Hematopoietic multipotent progenitor cell treated with erythropoietin and hydrocortisone succinate and interleukin-3 and kit ligand, for 17 days (in vitro differentiated cells): ENCODE results near the gene OR2AG2.
"Not testable (repeated sequence)": the region's sequence is repeated elsewhere in the genome, so short reads cannot be mapped to it uniquely, and the experiment has no call there.

Experiments
- DNase-seq: peaks from one replicate; pipeline ENCODE4 v3.0.0-alpha.2; 2015; ENCODE audit warnings: low spot score

Gene OR2AG2, protein sequence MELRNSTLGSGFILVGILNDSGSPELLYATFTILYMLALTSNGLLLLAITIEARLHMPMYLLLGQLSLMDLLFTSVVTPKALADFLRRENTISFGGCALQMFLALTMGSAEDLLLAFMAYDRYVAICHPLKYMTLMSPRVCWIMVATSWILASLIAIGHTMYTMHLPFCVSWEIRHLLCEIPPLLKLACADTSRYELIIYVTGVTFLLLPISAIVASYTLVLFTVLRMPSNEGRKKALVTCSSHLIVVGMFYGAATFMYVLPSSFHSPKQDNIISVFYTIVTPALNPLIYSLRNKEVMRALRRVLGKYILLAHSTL

GRCh38 chr11:6771926-6772893 lies at the start of gene OR2AG2:
OR2AG2 (minus strand) TSS chr11:6771976; CDS start chr11:6768957, 3,019 bp downstream.
- DNase-seq = no peak

GRCh38 chr11:6818967-6819366 lies 47.2 kb upstream of the OR2AG2 start:
- no peak for DNase-seq

GRCh38 chr11:6817694-6818093 lies 45.9 kb upstream of the OR2AG2 start:
- DNase-seq = no peak

DNA sequence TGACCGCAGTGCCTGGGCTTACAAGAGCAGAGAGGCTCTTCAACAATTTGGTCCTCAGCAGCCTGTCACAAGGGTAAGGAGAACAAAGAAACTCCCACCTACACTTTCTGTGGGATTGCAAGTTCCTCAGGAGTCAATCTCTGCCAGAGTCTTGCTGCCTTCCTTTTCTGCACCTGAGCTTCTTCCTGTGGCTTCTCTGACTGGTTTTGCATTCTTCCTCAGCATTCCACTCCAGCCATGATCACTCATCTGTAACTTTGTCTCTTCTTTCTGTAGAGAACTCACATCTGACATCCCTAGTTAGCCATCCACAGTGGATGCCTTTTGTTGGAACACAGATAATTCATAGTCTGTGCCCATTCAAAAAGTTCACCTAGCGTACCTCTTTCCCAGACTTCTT lies 41.9 kb upstream of the OR2AG2 start:
- DNase-seq = no peak

GRCh38 chr11:6812390-6813005 lies 40.7 kb upstream of the OR2AG2 start:
- peak; percentile 41 for DNase-seq

DNA sequence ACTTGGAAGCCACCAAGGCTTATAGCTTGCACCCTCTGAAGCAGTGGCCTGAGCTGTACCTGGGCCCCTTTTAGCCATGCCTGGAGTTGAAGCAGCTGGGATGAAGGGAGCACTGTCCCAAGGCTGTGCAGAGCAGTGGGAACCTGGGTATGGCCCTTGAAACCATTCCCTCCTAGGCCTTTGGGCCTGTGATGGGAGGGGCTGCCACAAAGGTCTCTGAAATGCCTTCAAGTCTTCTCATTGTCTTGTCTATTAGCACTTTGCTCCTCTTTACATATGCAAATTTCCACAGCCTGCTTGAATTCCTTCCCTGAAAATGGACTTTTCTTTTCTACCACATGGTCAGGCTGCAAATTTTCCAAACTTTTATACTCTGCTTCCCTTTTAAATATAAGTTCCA lies 29.3 kb upstream of the OR2AG2 start:
- DNase-seq = not testable (repeated sequence)

GRCh38 chr11:6799402-6799801 lies 27.6 kb upstream of the OR2AG2 start, which contains the start of gene OR6A2:
OR6A2 (minus strand) TSS chr11:6799689; CDS start chr11:6795708, 3,981 bp downstream.
- no peak for DNase-seq

- DNase-seq = no peak
Measured at GRCh38 chr11:6794639-6795038, 22.9 kb upstream of the OR2AG2 start.

DNA sequence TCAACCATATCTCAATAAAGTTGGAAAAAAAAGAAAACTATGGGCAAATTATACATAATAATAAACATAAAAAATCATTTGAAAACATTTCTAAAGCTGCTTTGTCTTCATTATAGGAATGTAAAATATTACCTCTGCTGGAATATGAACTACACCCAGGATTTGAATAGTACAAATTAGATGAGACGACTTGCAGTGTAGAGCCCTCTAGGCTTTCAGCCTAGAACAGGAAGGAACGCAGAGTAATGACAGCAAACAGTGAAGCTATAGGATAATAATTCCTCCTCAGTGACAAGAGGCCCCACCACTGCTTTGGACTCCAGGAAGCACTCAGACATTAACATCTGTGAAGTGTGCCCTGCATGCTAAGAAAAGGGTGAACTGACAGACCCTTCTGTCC lies 18.8 kb upstream of the OR2AG2 start:
- DNase-seq = no peak

- no peak for DNase-seq
Measured at GRCh38 chr11:6782720-6783119, 10.9 kb upstream of the OR2AG2 start, which contains the start of gene OR2AG1. OR2AG1 (plus strand) TSS chr11:6783020; CDS start chr11:6785038, 2,018 bp downstream.

DNA sequence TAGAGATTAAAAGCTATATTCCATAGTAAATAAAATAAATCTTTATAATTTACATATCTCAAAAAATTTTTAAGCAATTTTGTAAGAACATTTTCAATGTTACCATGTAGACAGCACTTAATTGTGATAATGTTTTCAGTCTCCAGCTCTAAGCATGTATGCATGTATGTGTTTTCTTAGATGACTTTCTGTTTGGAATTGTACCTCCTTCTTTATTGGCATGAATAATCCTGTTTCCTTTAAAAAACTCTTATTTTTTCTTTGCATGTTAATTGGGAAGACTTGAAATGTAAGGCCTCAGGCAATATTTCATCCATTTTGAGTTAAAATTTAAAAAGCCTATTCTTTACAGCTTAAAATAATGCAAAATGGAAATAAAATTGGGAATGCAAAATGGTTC lies 9.1 kb upstream of the OR2AG2 start:
- DNase-seq = no peak

DNA sequence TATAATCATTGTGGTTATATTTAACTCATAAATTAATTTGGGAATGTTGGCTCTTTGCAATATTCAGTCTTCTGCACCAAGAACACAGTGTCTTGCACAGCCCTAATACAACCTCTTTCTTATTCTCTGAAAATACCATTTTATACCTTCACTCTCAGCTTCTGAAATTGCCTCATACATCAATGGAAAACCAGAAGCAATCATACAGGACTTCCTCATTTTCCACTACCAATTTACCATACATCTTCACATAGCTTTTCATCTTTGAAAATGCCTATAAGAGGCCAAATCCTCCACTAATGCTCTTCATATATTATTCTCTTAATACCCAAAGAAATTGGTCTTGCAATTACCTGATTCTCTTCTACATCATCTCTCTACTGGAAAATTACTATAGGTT lies 6.7 kb upstream of the OR2AG2 start:
- DNase-seq = no peak

- DNase-seq = peak; percentile 21
Measured at GRCh38 chr11:6757373-6757967, 14.3 kb downstream of the OR2AG2 start.

DNA sequence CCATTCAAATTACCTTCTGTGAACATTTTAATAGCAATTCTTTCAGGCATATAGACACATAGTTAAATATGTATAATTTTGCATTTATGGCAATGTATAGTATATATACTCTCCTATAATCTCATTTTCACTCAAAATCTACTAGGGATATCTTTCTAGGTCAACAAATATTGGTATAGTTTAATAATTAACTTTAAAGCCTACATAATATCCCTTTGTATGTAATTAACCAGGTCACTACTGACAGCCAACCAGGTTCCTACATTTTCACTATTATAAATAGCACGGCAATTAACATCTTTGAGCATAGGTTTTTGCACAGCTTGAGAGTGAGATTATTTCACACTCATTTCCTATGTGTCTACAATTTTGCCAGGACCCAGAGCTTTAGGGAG lies 15.8 kb downstream of the OR2AG2 start:
- no peak for DNase-seq

DNA sequence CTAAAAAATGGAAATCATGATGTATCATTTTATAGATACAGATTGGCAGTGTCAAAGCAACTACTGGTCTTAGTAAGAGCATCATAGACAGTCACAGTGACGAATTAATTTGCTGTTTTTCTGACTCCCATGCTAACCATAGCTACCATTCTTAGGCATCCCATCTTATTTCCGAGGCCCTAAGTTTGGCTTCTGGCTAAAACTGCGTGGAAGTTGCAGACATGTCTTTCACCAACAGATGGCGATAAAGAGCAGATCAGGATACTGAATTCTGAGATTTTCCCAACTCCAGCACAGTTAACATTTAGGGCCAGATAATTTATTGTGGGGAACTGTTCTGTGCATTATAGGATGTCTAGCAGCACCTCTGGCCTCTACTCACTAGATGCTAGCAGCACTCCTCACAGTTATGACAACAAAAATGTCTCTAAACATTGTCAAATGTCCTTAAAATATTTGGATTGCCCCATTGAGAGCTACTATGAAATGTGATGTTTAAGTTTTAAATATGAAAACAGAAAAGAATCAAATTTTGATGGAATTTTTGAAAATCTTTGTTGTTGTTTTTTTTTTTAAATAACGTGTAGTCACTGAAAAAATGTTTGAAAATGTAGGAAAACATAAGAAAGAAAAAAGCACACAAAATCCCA lies 16.3 kb downstream of the OR2AG2 start:
- peak; percentile 55 for DNase-seq

DNA sequence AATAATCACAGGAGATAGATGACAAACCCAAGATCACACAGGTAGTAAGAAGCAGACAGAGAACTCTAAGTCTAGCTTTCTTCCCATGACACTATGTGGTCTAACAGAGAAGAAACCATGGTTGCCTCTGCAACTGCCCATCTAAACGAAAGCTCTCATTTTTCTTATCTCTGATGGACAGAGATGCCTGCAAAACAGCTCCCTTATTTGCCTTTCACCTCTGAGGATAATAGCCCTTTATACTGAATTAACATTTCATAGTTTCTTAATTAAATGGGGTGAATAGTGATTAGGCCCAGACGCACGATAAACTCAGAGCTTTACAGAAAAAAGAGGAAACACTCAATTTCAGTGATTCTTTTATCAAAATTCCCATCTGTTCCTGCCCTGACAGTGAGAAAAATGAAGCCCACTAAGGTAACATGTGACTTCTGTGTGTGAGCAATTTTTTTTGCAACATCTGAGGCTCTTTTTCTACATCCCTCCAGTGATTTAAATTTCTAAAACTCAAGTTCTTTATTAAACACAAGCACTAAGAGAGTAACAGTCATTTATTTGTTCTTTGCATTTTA lies 24.6 kb downstream of the OR2AG2 start:
- DNase-seq = no peak

- no peak for DNase-seq
Measured at GRCh38 chr11:6746626-6747025, 25.1 kb downstream of the OR2AG2 start.

DNA sequence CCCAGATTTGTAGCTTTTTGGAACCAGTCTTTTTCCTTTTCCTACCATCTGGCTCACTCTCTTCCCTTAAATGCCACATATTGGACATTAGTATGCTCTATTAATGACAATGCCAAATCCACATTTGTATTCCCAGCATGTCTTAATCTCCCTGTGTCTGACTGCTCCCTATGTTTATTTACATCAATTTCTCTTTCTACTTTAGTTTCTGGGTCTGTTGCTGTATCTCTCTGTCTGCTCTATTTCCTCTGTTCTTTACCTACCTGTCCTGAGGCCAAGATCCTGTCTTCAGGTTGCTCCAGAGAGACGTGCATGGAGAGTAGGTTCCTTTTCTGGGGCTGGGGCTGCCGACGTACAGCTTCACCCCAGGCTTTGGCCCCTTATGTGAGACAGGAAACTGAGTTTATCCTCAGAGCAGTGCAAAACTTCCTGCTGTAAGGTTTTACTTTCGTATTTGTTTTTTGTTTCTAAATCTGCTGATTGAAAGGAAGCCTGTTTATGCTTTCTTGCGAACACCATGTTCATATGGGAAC lies 25.6 kb downstream of the OR2AG2 start:
- no peak for DNase-seq

DNA sequence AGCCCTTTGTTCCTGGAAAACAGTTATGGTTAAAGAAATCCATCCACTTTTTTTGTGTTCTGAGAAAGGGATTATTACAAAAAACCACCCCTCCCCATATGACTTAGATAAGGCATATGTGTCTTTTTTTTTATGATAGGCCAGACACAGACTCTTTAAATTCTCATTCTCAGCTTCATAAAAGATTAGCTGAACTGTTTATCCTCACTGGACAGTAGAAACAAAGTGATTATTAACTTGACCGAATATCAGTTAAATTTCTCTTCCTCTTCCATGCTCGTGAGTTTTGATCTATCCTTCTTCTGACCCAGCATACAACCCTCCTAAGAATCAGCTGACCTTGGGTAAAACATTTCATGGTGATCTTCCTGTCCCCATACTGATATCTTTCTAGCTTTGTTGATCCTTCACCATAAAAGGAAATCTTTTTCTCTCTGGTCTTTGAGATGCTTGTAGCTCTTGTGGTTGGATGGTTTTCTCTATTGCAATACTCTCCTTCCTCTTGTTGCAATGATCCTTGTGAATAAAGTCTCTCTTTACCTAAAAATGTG lies 26.2 kb downstream of the OR2AG2 start:
- no peak for DNase-seq

DNA sequence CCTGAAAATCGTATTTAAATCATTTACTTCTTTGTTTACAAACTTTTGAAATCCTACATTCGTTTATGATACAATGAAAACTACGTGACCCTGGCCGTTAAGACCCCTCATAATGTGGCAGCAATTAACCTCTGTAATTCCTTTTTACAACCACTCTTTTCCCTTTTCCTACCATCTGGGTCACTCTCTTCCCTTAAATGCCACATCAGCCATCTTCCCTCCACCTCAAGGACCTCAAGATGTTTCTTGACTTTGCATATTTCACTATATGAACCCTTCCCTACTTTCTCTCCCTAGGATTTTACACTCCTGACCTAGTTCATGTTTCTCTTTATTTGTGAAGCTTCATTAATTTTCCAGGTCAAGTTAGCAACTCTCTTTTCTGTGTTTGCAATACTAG lies 26.8 kb downstream of the OR2AG2 start:
- no peak for DNase-seq

DNA sequence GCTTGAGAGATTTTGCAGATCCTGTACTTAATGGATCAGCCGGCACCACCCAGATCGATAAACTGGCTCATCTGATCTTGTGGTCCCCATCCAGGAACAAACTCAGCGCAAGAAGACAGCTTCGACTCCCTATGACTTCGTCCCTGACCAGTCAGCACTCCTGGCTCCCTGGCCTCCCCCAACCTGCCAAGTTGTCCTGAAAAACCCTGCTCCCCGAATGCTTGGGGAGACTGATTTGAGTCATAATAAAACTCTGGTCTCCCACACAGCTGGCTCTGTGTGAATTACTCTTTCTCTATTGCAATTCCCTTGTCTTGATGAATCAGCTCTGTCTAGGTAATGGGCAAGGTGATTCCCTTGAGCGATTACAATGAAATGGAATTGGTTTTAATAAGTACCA lies 29.5 kb downstream of the OR2AG2 start:
- DNase-seq = no peak
